ENCODE data around the gene NUP98.

NUP98 gene

DNA sequence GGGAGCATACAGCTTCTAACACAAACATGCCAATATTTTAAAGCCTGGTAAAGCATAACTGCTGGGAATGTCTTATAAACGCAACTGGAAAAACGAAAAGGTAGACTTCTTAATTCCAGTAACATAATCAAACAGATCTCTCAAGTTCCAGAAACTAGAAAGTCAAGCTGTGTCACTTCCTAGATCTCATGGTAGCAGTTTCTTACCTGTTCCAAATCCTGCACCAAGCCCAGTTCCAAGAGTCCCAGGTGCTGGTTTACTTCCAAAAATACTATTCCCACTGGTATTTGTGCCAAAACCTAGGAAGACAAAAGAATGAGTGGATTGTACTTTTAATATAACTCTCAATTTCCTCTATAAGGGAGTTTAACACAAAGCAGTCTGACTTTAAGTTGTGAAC is 44.2 kb downstream of the NUP98 start:
- Histone ChIP-seq H3K9ac (ENCODE audit: insufficient read length) (no peak overlapping the region), H3K9me3 (ENCODE audit: low read depth, low read length) (no peaks in the 10 kb centered on the region), H3K27ac (no peak overlapping the region), H3K36me3 (ENCODE audit: insufficient read depth, low read length) (peaks cover 76% of the 10 kb centered on the region), H3K4me3 (no peak overlapping the region)
- no peak for DNase-seq (ENCODE audit: low read depth, low spot score)
- no peak for TF ChIP-seq FOXP2 (optimal IDR thresholded peaks at IDR 0.05; ENCODE audit: control extremely low read depth, extremely low read length, insufficient read depth)
- TF ChIP-seq POLR2AphosphoS5 (IDR thresholded peaks at IDR 0.05; ENCODE audit: borderline replicate concordance, low read depth, low read length): no peak
- no peak for TF ChIP-seq EZH2 (IDR thresholded peaks at IDR 0.05)

DNA sequence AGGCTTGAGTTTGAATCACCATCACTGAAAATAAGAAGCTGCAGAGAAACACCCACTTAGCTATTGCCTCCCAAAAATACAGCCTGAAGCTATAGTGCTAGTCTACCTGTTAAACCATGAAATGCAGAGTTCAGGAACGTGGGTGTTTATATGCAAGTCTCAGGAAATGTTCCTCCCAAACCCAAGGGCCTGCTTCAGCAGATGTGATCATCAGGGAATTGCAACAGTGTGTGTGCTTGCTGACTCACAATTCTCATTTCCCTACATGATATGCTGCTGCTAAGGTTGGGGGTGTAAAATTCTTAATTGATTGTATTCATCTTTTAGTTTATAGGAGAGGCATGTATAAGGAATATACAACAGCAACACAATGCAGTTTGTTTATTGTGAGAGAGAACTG is 49.6 kb downstream of the NUP98 start:
- DNase-seq (ENCODE audit: low read depth, low spot score): no peak
- Histone ChIP-seq H3K9me3 (ENCODE audit: low read depth, low read length) (no peaks in the 10 kb centered on the region), H3K36me3 (ENCODE audit: insufficient read depth, low read length) (peaks cover 84% of the 10 kb centered on the region), H3K27ac (no peak overlapping the region), H3K9ac (ENCODE audit: insufficient read length) (no peak overlapping the region), H3K4me3 (no peak overlapping the region)
- TF ChIP-seq EZH2 (IDR thresholded peaks at IDR 0.05): no peak
- TF ChIP-seq FOXP2 (optimal IDR thresholded peaks at IDR 0.05; ENCODE audit: control extremely low read depth, extremely low read length, insufficient read depth): no peak
- TF ChIP-seq POLR2AphosphoS5 (IDR thresholded peaks at IDR 0.05; ENCODE audit: borderline replicate concordance, low read depth, low read length): no peak

GRCh38 chr11:3745161-3745560 is 52.2 kb downstream of the NUP98 start:
- no peak for TF ChIP-seq FOXP2 (optimal IDR thresholded peaks at IDR 0.05; ENCODE audit: control extremely low read depth, extremely low read length, insufficient read depth)
- TF ChIP-seq EZH2 (IDR thresholded peaks at IDR 0.05): no peak
- TF ChIP-seq POLR2AphosphoS5 (IDR thresholded peaks at IDR 0.05; ENCODE audit: borderline replicate concordance, low read depth, low read length): no peak
- H3K9ac ChIP-seq (ENCODE audit: insufficient read length): no peak overlapping the region
- H3K27ac ChIP-seq: no peak overlapping the region
- H3K36me3 ChIP-seq (ENCODE audit: insufficient read depth, low read length): peaks cover 80% of the 10 kb centered on the region
- DNase-seq (ENCODE audit: low read depth, low spot score): no peak
- H3K9me3 ChIP-seq (ENCODE audit: low read depth, low read length): no peaks in the 10 kb centered on the region
- H3K4me3 ChIP-seq: no peak overlapping the region

DNA sequence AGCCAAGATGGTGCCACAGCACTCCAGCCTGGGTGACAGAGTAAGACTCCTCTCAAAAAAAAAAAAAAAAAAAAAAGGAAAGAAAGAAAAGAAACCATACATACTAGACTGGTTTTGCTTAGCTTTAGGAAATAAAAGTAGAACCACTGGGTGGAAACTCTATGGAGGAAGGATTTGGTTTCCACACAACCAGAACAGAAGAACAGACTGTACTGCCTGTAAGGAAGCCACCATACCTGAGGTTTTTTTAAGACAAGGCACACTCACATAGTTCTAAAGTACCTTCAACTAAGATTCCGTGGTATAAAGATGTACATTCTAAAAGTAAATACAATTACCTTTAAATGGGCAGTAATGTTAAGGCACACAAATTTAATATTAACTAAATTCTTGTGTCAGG is 58.6 kb downstream of the NUP98 start:
- no peak overlapping the region for H3K4me3 ChIP-seq
- H3K9ac ChIP-seq (ENCODE audit: insufficient read length): no peak overlapping the region
- no peaks in the 10 kb centered on the region for H3K9me3 ChIP-seq (ENCODE audit: low read depth, low read length)
- no peak overlapping the region for H3K27ac ChIP-seq
- DNase-seq (ENCODE audit: low read depth, low spot score): no peak
- peaks cover 76% of the 10 kb centered on the region for H3K36me3 ChIP-seq (ENCODE audit: insufficient read depth, low read length)
- no peak for TF ChIP-seq POLR2AphosphoS5 (IDR thresholded peaks at IDR 0.05; ENCODE audit: borderline replicate concordance, low read depth, low read length)
- no peak for TF ChIP-seq EZH2 (IDR thresholded peaks at IDR 0.05)
- no peak for TF ChIP-seq FOXP2 (optimal IDR thresholded peaks at IDR 0.05; ENCODE audit: control extremely low read depth, extremely low read length, insufficient read depth)

DNA sequence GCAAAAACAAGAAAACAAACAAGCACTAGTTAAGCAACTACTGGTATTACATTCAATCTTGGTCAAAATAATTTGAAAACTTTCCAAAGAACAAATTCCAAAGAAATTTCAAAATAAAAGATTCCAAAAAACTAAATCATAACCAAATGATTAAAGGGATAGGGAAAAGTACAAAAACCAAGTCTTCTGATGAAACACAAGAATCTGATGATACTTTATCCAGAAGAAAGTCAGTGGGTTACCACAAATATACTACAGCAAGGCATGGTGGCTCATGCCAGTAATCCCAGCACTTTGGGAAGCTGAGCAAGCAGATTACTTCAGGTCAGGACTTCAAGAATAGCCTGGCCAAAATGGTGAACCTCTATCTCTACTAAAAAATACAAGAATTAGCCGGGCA is 59.1 kb downstream of the NUP98 start:
- Histone ChIP-seq H3K36me3 (ENCODE audit: insufficient read depth, low read length) (peaks cover 76% of the 10 kb centered on the region), H3K4me3 (no peak overlapping the region), H3K9ac (ENCODE audit: insufficient read length) (no peak overlapping the region), H3K27ac (no peak overlapping the region), H3K9me3 (ENCODE audit: low read depth, low read length) (no peaks in the 10 kb centered on the region)
- DNase-seq (ENCODE audit: low read depth, low spot score): no peak
- TF ChIP-seq EZH2 (IDR thresholded peaks at IDR 0.05) (no peak), FOXP2 (optimal IDR thresholded peaks at IDR 0.05; ENCODE audit: control extremely low read depth, extremely low read length, insufficient read depth) (no peak), POLR2AphosphoS5 (IDR thresholded peaks at IDR 0.05; ENCODE audit: borderline replicate concordance, low read depth, low read length) (no peak)

DNA sequence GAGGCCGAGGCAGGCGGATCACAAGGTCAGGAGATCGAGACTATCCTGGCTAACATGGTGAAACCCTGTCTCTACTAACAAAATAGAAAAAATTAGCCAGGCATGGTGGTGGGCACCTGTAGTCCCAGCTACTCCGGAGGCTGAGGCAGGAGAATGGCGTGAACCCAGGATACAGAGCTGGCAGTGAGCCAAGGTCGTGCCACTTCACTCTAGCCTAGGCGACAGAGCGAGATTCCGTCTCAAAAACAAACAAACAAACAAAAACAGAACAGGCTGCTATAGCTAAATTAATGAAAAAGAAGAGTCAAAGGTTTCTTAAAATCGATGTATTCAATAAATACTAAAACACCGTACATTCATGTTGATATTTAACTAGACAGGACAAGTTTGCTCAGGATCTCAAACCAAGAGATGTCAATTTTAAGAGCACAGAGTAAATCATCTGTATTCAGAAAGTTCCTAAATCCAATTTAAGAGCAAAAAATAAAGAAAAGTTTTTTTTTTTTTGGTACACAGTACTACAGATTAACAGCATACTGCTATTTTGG is 59.9 kb downstream of the NUP98 start:
- Histone ChIP-seq H3K9ac (ENCODE audit: insufficient read length) (no peak overlapping the region), H3K27ac (no peak overlapping the region), H3K4me3 (no peak overlapping the region), H3K9me3 (ENCODE audit: low read depth, low read length) (no peaks in the 10 kb centered on the region), H3K36me3 (ENCODE audit: insufficient read depth, low read length) (peaks cover 78% of the 10 kb centered on the region)
- TF ChIP-seq EZH2 (IDR thresholded peaks at IDR 0.05) (no peak), POLR2AphosphoS5 (IDR thresholded peaks at IDR 0.05; ENCODE audit: borderline replicate concordance, low read depth, low read length) (no peak), FOXP2 (optimal IDR thresholded peaks at IDR 0.05; ENCODE audit: control extremely low read depth, extremely low read length, insufficient read depth) (no peak)
- no peak for DNase-seq (ENCODE audit: low read depth, low spot score)

- DNase-seq (ENCODE audit: low read depth, low spot score): no peak
- TF ChIP-seq FOXP2 (optimal IDR thresholded peaks at IDR 0.05; ENCODE audit: control extremely low read depth, extremely low read length, insufficient read depth) (no peak), POLR2AphosphoS5 (IDR thresholded peaks at IDR 0.05; ENCODE audit: borderline replicate concordance, low read depth, low read length) (no peak), EZH2 (IDR thresholded peaks at IDR 0.05) (no peak)
- H3K4me3 ChIP-seq: no peak overlapping the region
- no peak overlapping the region for H3K9ac ChIP-seq (ENCODE audit: insufficient read length)
- H3K9me3 ChIP-seq (ENCODE audit: low read depth, low read length): no peaks in the 10 kb centered on the region
- 0 out of 2 replicates have a peak overlapping the region, but pooled peaks have one; percentile 26 for H3K27ac ChIP-seq
- peaks cover 81% of the 10 kb centered on the region for H3K36me3 ChIP-seq (ENCODE audit: insufficient read depth, low read length)
Observed at GRCh38 chr11:3736816-3737215, 60.5 kb downstream of the NUP98 start.

GRCh38 chr11:3735827-3736226 is 61.5 kb downstream of the NUP98 start:
- TF ChIP-seq FOXP2 (optimal IDR thresholded peaks at IDR 0.05; ENCODE audit: control extremely low read depth, extremely low read length, insufficient read depth) (no peak), EZH2 (IDR thresholded peaks at IDR 0.05) (no peak), POLR2AphosphoS5 (IDR thresholded peaks at IDR 0.05; ENCODE audit: borderline replicate concordance, low read depth, low read length) (no peak)
- DNase-seq (ENCODE audit: low read depth, low spot score): no peak
- no peak overlapping the region for H3K9ac ChIP-seq (ENCODE audit: insufficient read length)
- no peak overlapping the region for H3K27ac ChIP-seq
- no peak overlapping the region for H3K4me3 ChIP-seq
- peaks cover 80% of the 10 kb centered on the region for H3K36me3 ChIP-seq (ENCODE audit: insufficient read depth, low read length)
- H3K9me3 ChIP-seq (ENCODE audit: low read depth, low read length): no peaks in the 10 kb centered on the region

All from SK-N-MC (cell line).